Activated T-cell treated with anti-CD3 and anti-CD28 coated beads, Interleukin-2, amount 50 U/mL, for 4 hours (primary cell): ENCODE measurements around the gene NMRK1. TPM values are rescaled to one million over a fixed set of nuclear protein-coding genes. Genes with fewer than 3 reads are reported as not detected.

Experiments used
- ATAC-seq, 2 donors: fragments of 200-7000 bp; cut with Tn5 transposase; one replicate each; pipeline ENCODE4 v1.10.0; 2021
- DNase-seq: peaks from one replicate; pipeline ENCODE4 v3.0.0-alpha.2; 2020
- H3K27me3 Mint-ChIP-seq: one replicate; pipeline ENCODE4 v1.8.0; 2021; ENCODE audit warnings: low read depth, mixed read lengths
- H3K36me3 Mint-ChIP-seq: one replicate; pipeline ENCODE4 v1.8.0; 2022; ENCODE audit warnings: mixed read lengths; ENCODE audit not compliant: insufficient read depth
- H3K4me1 Mint-ChIP-seq: one replicate; pipeline ENCODE4 v1.8.0; 2021; ENCODE audit warnings: low read depth, mixed read lengths
- H3K4me3 Mint-ChIP-seq: one replicate; pipeline ENCODE4 v1.8.0; 2021; ENCODE audit warnings: mild to moderate bottlenecking, moderate library complexity, mixed read lengths
- H3K9me3 Mint-ChIP-seq: one replicate; pipeline ENCODE4 v1.8.0; 2021; ENCODE audit warnings: mixed read lengths
- total RNA-seq, 3 donors: library from RNA; stranded (reverse); gene quantifications; one replicate each; pipeline ENCODE4 v1.2.1, GENCODE V29; 2021

The NMRK1 gene
- total RNA-seq, 3 donors from 2014 or later = 7.3 to 11.1 (median 11.1) TPM

GRCh38 chr9:75061169-75061568 is 26.8 kb downstream of the NMRK1 start:
- peaks cover 14% of the 10 kb centered on the region for H3K36me3 Mint-ChIP-seq

GRCh38 chr9:75054368-75055001 is 33.5 kb downstream of the NMRK1 start:
- DNase-seq = no peak
- H3K27me3 Mint-ChIP-seq = peaks cover 5% of the 10 kb centered on the region
- no peak for ATAC-seq
- no peak overlapping the region for H3K4me3 Mint-ChIP-seq
- no peaks in the 10 kb centered on the region for H3K36me3 Mint-ChIP-seq
- H3K4me1 Mint-ChIP-seq = no peaks in the 10 kb centered on the region
- no peaks in the 10 kb centered on the region for H3K9me3 Mint-ChIP-seq

More at GRCh38 chr9:75061169-75061568, 26.8 kb downstream of the NMRK1 start:
- H3K9me3 Mint-ChIP-seq = no peaks in the 10 kb centered on the region
- DNase-seq = no peak
- no peak overlapping the region for H3K4me3 Mint-ChIP-seq
- no peaks in the 10 kb centered on the region for H3K27me3 Mint-ChIP-seq
- no peak for ATAC-seq
- no peaks in the 10 kb centered on the region for H3K4me1 Mint-ChIP-seq

GRCh38 chr9:75053869-75054268 is 34.1 kb downstream of the NMRK1 start:
- ATAC-seq (no peak), DNase-seq (no peak)
- H3K27me3 Mint-ChIP-seq = peaks cover 5% of the 10 kb centered on the region
- no peak overlapping the region for H3K4me3 Mint-ChIP-seq
- H3K4me1 Mint-ChIP-seq = no peaks in the 10 kb centered on the region
- no peaks in the 10 kb centered on the region for H3K36me3 Mint-ChIP-seq
- no peaks in the 10 kb centered on the region for H3K9me3 Mint-ChIP-seq

GRCh38 chr9:75051285-75051684 is 36.7 kb downstream of the NMRK1 start:
- no peaks in the 10 kb centered on the region for H3K36me3 Mint-ChIP-seq
- no peaks in the 10 kb centered on the region for H3K9me3 Mint-ChIP-seq
- no peaks in the 10 kb centered on the region for H3K4me1 Mint-ChIP-seq
- ATAC-seq (no peak), DNase-seq (no peak)
- H3K27me3 Mint-ChIP-seq = peaks cover 5% of the 10 kb centered on the region
- no peak overlapping the region for H3K4me3 Mint-ChIP-seq

GRCh38 chr9:75047506-75047905 is 40.4 kb downstream of the NMRK1 start:
- no peak for DNase-seq
- no peak for ATAC-seq
- Mint-ChIP-seq H3K27me3 (peaks cover 11% of the 10 kb centered on the region), H3K36me3 (no peaks in the 10 kb centered on the region), H3K4me3 (no peak overlapping the region), H3K4me1 (no peaks in the 10 kb centered on the region), H3K9me3 (no peaks in the 10 kb centered on the region)

GRCh38 chr9:75046725-75047345 is 41.1 kb downstream of the NMRK1 start:
- H3K27me3 Mint-ChIP-seq = peaks cover 11% of the 10 kb centered on the region
- H3K4me1 Mint-ChIP-seq = no peaks in the 10 kb centered on the region
- no peaks in the 10 kb centered on the region for H3K9me3 Mint-ChIP-seq

GRCh38 chr9:75041041-75041440 is 46.9 kb downstream of the NMRK1 start:
- H3K9me3 Mint-ChIP-seq = no peaks in the 10 kb centered on the region
- DNase-seq = no peak
- H3K4me3 Mint-ChIP-seq = no peak overlapping the region
- no peak for ATAC-seq
- no peaks in the 10 kb centered on the region for H3K36me3 Mint-ChIP-seq
- H3K27me3 Mint-ChIP-seq = peaks cover 6% of the 10 kb centered on the region
- H3K4me1 Mint-ChIP-seq = no peaks in the 10 kb centered on the region

More at GRCh38 chr9:75046725-75047345, 41.1 kb downstream of the NMRK1 start:
- H3K4me3 Mint-ChIP-seq = no peak overlapping the region
- DNase-seq = no peak
- no peak for ATAC-seq
- no peaks in the 10 kb centered on the region for H3K36me3 Mint-ChIP-seq

- no peak for ATAC-seq
- DNase-seq = no peak
- peaks cover 2% of the 10 kb centered on the region for H3K27me3 Mint-ChIP-seq
- no peak overlapping the region for H3K4me3 Mint-ChIP-seq
- H3K9me3 Mint-ChIP-seq = no peaks in the 10 kb centered on the region
- H3K4me1 Mint-ChIP-seq = no peaks in the 10 kb centered on the region
- no peaks in the 10 kb centered on the region for H3K36me3 Mint-ChIP-seq
These were observed 48.2 kb downstream of the NMRK1 start for GRCh38 chr9:75039801-75040200.

GRCh38 chr9:75039009-75039408 is 48.9 kb downstream of the NMRK1 start:
- no peaks in the 10 kb centered on the region for H3K4me1 Mint-ChIP-seq
- no peaks in the 10 kb centered on the region for H3K9me3 Mint-ChIP-seq
- DNase-seq (no peak), ATAC-seq (no peak)
- H3K4me3 Mint-ChIP-seq = no peak overlapping the region
- H3K36me3 Mint-ChIP-seq = no peaks in the 10 kb centered on the region
- peaks cover 2% of the 10 kb centered on the region for H3K27me3 Mint-ChIP-seq

GRCh38 chr9:75036793-75037192 is 51.2 kb downstream of the NMRK1 start:
- ATAC-seq = no peak
- no peak overlapping the region for H3K4me3 Mint-ChIP-seq
- DNase-seq = no peak
- H3K27me3 Mint-ChIP-seq = no peaks in the 10 kb centered on the region
- H3K36me3 Mint-ChIP-seq = no peaks in the 10 kb centered on the region
- H3K9me3 Mint-ChIP-seq = no peaks in the 10 kb centered on the region
- H3K4me1 Mint-ChIP-seq = no peaks in the 10 kb centered on the region

- Mint-ChIP-seq H3K9me3 (no peaks in the 10 kb centered on the region), H3K36me3 (no peaks in the 10 kb centered on the region), H3K4me1 (no peaks in the 10 kb centered on the region), H3K4me3 (no peak overlapping the region), H3K27me3 (no peaks in the 10 kb centered on the region)
- ATAC-seq (no peak), DNase-seq (no peak)
These were observed 54.0 kb downstream of the NMRK1 start for GRCh38 chr9:75033791-75034473.

- H3K27me3 Mint-ChIP-seq = no peaks in the 10 kb centered on the region
- peaks cover 44% of the 10 kb centered on the region for H3K4me1 Mint-ChIP-seq
- DNase-seq (peak; percentile 33), ATAC-seq (peak; percentile 50)
- no peaks in the 10 kb centered on the region for H3K9me3 Mint-ChIP-seq
- H3K4me3 Mint-ChIP-seq = peak overlapping the region; percentile 93
- H3K36me3 Mint-ChIP-seq = peaks cover 2% of the 10 kb centered on the region
These were observed 60.5 kb downstream of the NMRK1 start for GRCh38 chr9:75027187-75028107.

- no peak for ATAC-seq
- Mint-ChIP-seq H3K4me3 (no peak overlapping the region), H3K36me3 (peaks cover 2% of the 10 kb centered on the region), H3K4me1 (peaks cover 67% of the 10 kb centered on the region), H3K9me3 (no peaks in the 10 kb centered on the region), H3K27me3 (no peaks in the 10 kb centered on the region)
- no peak for DNase-seq
These were observed 64.1 kb downstream of the NMRK1 start for GRCh38 chr9:75023846-75024245.

GRCh38 chr9:75019654-75020053 is 68.3 kb downstream of the NMRK1 start:
- no peak overlapping the region for H3K4me3 Mint-ChIP-seq
- no peaks in the 10 kb centered on the region for H3K9me3 Mint-ChIP-seq
- no peaks in the 10 kb centered on the region for H3K27me3 Mint-ChIP-seq
- DNase-seq = no peak
- ATAC-seq = no peak
- peaks cover 49% of the 10 kb centered on the region for H3K4me1 Mint-ChIP-seq
- H3K36me3 Mint-ChIP-seq = peaks cover 9% of the 10 kb centered on the region
